ENCODE measurements around the gene MYO1E.

DNA sequence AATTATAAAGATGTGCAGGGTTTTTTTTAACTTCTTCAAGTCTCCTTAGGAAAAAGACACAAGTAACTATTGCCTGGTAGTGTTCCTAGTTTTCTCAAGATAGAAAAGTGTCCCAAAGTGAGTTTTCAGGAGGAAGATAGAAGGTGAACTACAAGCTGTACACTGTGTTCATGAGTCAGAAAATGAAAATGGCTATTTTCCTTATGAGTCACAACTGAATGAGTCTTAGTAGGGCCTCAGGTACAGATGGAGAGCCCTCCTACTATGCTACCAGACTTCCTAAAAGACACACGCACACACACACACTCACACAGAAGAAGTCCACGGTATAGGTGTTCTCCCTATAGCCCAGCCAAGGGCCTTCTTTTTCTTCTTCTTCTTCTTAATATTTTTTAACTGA is 3.1 kb downstream of the MYO1E start:
- no peak for TF ChIP-seq CTCF (IDR thresholded peaks at IDR 0.05; ENCODE audit: insufficient read depth, low read length, poor library complexity, severe bottlenecking)
- no peak for TF ChIP-seq EZH2phosphoT487 (conservative IDR thresholded peaks at IDR 0.05; ENCODE audit: low read length)
